C4-2B (cell line): ENCODE data around the gene EFCAB5.

Experiments
- ZFX ChIP-seq: fragments of 450-650 bp; IDR thresholded peaks from 2 replicates; pipeline ENCODE4 v1.6.1; 2017
- TF ChIP-seq, protein P1 (sequence below): fragments of 450-650 bp; conservative IDR thresholded peaks from 2 replicates; pipeline ENCODE4 v1.5.1; 2017; ENCODE audit warnings: mild to moderate bottlenecking

DNA sequence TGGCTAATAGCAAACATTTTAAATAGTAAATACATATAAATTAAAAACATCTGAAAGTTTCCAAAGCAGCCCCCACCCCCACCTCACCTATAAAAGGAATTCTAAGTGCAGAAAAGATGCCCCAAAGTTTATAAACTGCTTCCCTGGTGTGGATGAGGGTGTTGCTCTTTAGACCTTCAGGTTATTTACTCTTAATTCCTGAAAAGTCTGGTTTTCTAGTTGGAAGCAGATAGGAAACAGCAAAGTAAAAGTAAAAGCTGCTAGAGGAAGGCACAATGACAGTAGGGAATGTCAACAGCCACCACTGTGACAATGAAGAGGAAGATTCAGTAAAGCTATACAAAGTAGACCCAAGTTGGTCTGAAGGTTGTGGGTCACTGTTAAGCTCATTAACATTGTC is 49.2 kb upstream of the EFCAB5 start:
- TF ChIP-seq, protein P1, sequence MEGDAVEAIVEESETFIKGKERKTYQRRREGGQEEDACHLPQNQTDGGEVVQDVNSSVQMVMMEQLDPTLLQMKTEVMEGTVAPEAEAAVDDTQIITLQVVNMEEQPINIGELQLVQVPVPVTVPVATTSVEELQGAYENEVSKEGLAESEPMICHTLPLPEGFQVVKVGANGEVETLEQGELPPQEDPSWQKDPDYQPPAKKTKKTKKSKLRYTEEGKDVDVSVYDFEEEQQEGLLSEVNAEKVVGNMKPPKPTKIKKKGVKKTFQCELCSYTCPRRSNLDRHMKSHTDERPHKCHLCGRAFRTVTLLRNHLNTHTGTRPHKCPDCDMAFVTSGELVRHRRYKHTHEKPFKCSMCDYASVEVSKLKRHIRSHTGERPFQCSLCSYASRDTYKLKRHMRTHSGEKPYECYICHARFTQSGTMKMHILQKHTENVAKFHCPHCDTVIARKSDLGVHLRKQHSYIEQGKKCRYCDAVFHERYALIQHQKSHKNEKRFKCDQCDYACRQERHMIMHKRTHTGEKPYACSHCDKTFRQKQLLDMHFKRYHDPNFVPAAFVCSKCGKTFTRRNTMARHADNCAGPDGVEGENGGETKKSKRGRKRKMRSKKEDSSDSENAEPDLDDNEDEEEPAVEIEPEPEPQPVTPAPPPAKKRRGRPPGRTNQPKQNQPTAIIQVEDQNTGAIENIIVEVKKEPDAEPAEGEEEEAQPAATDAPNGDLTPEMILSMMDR: no peak
- TF ChIP-seq ZFX: no peak
